ENCODE data around the gene ACAT1. TPM values are rescaled to one million over a fixed set of nuclear protein-coding genes. Genes with fewer than 3 reads are reported as not detected.

ACAT1 gene
- total and polyA plus RNA-seq, 2 of the 4 experiments (the other 2 are of a cell fraction) = 57.7 to 59.9 TPM

DNA sequence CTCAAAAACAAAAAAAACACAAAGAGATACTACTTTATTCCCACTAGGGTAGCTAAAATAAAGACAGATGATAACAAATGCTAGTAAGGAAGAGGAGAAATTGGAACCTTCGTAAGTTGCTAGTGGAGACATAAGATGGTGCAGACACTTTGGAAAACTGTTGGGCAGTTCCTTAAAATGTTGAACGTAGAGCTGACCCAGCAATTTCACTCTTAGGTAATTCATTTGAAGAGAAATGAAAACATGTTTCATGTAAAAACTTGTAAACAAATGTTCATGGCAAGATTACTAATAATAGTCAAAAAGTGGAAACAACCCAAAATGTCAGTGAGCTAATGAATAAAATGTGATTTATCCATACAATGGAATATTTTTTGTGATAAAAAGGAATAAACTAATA lies 29.2 kb upstream of the ACAT1 start:
- H2BK15ac ChIP-seq (ENCODE audit: low read depth, low read length) = no peak overlapping the region
- in situ Hi-C loops (cut with MboI; ENCODE audit: low sequenced_read_pairs) (no loop called here), intact Hi-C loops (cut with micrococcal nuclease) (loop anchor here (5.0 kb wide), 1 partner anchor 80 kb away; no protein-coding TSS in a partner anchor), dilution Hi-C loops (cut with HindIII; ENCODE audit: low sequenced_read_pairs, unreplicated experiment) (no loop called here)
- H2AFZ ChIP-seq (replicated peaks; ENCODE audit: low read length, poor library complexity) = no peak overlapping the region
- no peaks in the 10 kb centered on the region for H3K27me3 ChIP-seq (ENCODE audit: control insufficient read depth, insufficient read depth, low read length)
- ATAC-seq (ENCODE audit: low read depth) (no peak), DNase-seq (no peak)
- no peak overlapping the region for H3K14ac ChIP-seq (replicated peaks; ENCODE audit: low read depth, low read length)
- POLR2A ChIA-PET (ENCODE audit: unreplicated experiment) = interaction anchor here (0.5 kb wide), 1 partner anchor 117 kb away, joined by 4 read pairs; no protein-coding TSS in a partner anchor
- H3K27ac ChIP-seq (ENCODE audit: insufficient read depth, low read length) = no peak overlapping the region
- CTCF ChIA-PET = interaction anchor here (0.6 kb wide), 1 partner anchor 655 kb away, joined by 3 read pairs; no protein-coding TSS in a partner anchor
- H3K4me1 ChIP-seq (ENCODE audit: control insufficient read depth, insufficient read depth, low read length) = peaks cover 4% of the 10 kb centered on the region; the same call in 1 of the 2 replicates
- no peak overlapping the region for H3K56ac ChIP-seq (ENCODE audit: extremely low read depth, insufficient read depth, low read length)
- H4K91ac ChIP-seq (ENCODE audit: insufficient read depth, low read depth, low read length) = no peak overlapping the region
- no peak overlapping the region for H2BK20ac ChIP-seq (ENCODE audit: low read depth, low read length)
- no peaks in the 10 kb centered on the region for H3K9me3 ChIP-seq (ENCODE audit: control insufficient read depth, insufficient read depth, low read length)
- H4K5ac ChIP-seq (ENCODE audit: low read depth, low read length) = no peak overlapping the region
- no peak overlapping the region for H3K4me3 ChIP-seq (ENCODE audit: insufficient read depth, low read depth, low read length)
- no peak overlapping the region for H3K4ac ChIP-seq (ENCODE audit: low read depth, low read length)
- no peak overlapping the region for H3K18ac ChIP-seq (ENCODE audit: low read depth, low read length)
- no TSS peak for BruUV-seq (replicated peaks)
- WGBS, 2 experiments (ENCODE audit: extremely low coverage in 2 of 2, insufficient read length in 1 of 2) = 100% methylated on average over 1 of the region's 2 CpGs; no CpG with 5 or more reads in 1 of the 2 experiments
- H3K23ac ChIP-seq (ENCODE audit: low read depth, low read length) = no peak overlapping the region
- H3K9ac ChIP-seq (ENCODE audit: low read depth, low read length) = no peak overlapping the region
- H2BK5ac ChIP-seq (ENCODE audit: low read depth, low read length, poor library complexity, severe bottlenecking) = no peak overlapping the region
- H2AK9ac ChIP-seq (replicated peaks; ENCODE audit: low read depth, low read length, poor library complexity) = no peak overlapping the region
- peak; percentile 53 for TF ChIP-seq MAFK (IDR thresholded peaks at IDR 0.05; ENCODE audit: low read depth, low read length)
- TF ChIP-seq, protein P1, sequence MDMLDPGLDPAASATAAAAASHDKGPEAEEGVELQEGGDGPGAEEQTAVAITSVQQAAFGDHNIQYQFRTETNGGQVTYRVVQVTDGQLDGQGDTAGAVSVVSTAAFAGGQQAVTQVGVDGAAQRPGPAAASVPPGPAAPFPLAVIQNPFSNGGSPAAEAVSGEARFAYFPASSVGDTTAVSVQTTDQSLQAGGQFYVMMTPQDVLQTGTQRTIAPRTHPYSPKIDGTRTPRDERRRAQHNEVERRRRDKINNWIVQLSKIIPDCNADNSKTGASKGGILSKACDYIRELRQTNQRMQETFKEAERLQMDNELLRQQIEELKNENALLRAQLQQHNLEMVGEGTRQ (IDR thresholded peaks at IDR 0.05; ENCODE audit: low read depth, low read length) = no peak
- TF ChIP-seq CEBPB (IDR thresholded peaks at IDR 0.05; ENCODE audit: low read depth, low read length) = no peak
- no peak for TF ChIP-seq RCOR1 (IDR thresholded peaks at IDR 0.05; ENCODE audit: insufficient replicate concordance, low read length)
- TF ChIP-seq POLR2A (IDR thresholded peaks at IDR 0.05; ENCODE audit: low read depth, low read length) = no peak
- no peak overlapping the region for H3K4me2 ChIP-seq (ENCODE audit: low read depth, low read length)
- no peak overlapping the region for H2AK5ac ChIP-seq (ENCODE audit: low read depth, low read length)
- H3K9me1 ChIP-seq (ENCODE audit: insufficient read depth, low read length) = peaks cover 3% of the 10 kb centered on the region; the same call in 1 of the 2 replicates
- peaks cover 19% of the 10 kb centered on the region for H3K36me3 ChIP-seq (ENCODE audit: control insufficient read depth, insufficient read depth, low read length)
- H2BK120ac ChIP-seq (ENCODE audit: low read depth, low read length) = no peak overlapping the region
- no peaks in the 10 kb centered on the region for H4K20me1 ChIP-seq (ENCODE audit: insufficient read depth, low read length)
- H3K79me1 ChIP-seq (ENCODE audit: low read depth in 1 of 2, low read length in 2 of 2) = peaks cover 6 to 16% of the 10 kb centered on the region in 2 experiments; a peak in 3 of 4 replicates
- H4K8ac ChIP-seq (ENCODE audit: low read depth in 2 of 2, low read length in 2 of 2) = no peak overlapping the region

Data from IMR-90 (cell line).